HG03097 (cell line): ENCODE data around the gene MARK2.
A peak's percentile ranks its signal among the peaks of the same experiment; 100 is the strongest.

Experiments used
- ATAC-seq: cut with Tn5 transposase; IDR thresholded peaks from one replicate; pipeline ENCODE4 v1.9.1; 2021; ENCODE audit not compliant: unreplicated experiment, low FRiP score

Gene MARK2

DNA sequence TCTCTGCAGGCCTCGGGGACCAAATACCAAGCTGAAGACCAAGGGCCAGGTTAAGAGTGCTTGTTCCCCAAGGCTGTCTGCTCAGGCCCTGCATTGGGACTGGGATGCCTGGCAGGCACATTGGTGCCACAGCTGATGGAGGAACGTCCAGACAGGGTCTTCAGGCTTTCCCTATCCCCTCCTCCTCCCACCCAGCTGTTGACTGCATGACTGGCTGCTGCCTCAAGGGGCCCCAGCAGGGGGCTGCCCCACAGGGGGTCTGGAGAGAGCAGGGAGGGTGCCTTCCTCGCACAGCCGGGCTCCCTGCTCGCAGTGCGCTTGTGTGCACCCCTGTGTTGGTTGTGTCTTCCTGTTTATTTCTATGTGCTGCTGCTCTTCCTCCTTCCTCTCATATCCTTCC is 68.2 kb downstream of the MARK2 start:
- ATAC-seq = no peak

DNA sequence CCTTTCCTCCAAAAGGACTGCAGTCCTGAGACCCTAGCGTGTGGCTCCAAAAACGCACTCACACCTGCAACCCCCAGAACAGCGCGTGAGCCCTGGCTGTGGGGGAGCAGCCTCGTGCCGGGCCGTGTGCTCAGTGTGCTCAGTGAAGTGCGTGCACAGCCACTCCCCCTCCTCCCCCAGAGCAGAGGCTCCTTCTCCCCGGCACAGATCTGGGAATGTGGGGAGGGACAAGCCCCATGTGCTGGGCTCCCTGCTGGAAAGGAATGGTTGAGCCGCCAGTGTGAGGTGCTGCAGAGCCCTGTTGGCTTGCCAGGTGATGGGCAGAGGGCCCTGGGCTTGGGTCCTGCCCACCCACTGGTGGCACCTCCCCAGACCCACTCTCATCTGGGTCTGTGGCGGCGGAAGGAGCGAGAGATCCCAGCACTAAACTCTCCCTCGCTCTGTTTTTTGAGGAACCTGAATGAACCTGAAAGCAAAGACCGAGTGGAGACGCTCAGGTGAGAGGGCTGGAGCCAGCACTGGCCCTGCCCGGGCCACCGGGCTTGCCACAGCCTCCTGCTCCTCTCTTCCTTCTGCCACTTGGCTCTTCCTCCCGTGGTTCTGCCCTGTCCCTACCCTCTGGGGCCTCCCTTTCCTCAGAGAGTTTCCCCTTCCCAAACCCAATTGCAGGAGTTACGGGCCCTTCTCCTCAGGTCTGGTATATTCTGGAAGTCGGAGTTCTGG is 69.1 kb downstream of the MARK2 start:
- no peak for ATAC-seq

DNA sequence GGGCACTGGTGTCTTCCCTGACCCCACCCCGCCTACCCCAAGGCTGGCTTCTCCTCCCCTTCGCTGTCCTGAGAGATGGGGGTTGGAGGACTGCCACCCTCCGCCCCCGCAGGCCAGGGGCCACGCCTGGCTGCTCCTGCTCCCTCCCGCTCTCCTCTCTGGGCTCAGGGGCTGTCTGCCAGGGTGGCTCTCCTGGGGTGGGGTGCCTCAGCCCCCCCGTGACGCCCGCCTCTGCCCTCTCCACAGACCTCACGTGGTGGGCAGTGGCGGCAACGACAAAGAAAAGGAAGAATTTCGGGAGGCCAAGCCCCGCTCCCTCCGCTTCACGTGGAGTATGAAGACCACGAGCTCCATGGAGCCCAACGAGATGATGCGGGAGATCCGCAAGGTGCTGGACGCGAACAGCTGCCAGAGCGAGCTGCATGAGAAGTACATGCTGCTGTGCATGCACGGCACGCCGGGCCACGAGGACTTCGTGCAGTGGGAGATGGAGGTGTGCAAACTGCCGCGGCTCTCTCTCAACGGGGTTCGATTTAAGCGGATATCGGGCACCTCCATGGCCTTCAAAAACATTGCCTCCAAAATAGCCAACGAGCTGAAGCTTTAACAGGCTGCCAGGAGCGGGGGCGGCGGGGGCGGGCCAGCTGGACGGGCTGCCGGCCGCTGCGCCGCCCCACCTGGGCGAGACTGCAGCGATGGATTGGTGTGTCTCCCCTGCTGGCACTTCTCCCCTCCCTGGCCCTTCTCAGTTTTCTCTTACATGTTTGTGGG is 69.9 kb downstream of the MARK2 start:
- ATAC-seq = no peak

DNA sequence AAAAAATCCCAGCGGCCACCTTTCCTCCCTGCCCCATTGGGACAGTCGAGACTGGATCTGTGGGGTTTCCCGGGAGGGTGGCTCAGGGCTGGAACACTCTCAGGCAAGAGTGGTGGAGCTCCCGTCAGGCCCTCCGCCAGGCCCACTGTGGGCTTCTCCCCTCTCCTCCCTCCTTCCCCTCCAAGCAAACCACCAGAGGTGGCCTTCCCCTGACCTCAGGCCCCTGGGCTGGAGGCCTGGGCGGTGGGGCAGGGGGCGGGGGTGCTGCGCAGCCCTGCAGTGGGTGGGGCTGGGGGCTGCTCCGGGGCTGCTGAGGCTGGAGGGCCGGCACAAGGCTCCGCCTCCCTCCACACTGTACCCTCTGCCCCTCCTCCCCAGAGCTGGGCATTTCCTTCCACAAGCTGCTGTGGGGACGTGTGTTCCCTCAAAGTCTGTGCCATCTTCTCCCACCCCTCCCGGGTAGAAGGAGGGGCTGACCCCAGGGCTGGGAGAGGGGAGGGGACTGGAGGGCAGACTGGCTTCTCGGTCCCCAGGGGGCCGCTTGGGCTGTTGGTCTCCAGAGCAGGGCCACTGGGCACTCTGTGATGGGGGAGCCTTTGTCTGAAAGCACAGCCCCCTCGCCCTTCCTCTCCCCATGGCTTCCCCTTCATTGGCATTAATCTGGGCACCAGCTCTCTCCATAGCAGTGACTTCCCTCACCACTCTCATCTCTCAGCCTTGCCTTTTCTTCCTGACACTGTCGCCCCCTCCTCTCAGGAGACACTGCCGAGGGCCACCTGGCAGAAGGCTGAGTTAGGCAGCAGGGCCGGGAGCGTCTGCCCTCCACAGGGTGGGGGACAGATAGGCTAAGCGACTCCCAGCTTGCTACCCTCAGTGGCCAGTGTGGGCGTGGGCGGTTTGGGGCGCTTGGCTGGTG is 70.9 kb downstream of the MARK2 start:
- no peak for ATAC-seq

DNA sequence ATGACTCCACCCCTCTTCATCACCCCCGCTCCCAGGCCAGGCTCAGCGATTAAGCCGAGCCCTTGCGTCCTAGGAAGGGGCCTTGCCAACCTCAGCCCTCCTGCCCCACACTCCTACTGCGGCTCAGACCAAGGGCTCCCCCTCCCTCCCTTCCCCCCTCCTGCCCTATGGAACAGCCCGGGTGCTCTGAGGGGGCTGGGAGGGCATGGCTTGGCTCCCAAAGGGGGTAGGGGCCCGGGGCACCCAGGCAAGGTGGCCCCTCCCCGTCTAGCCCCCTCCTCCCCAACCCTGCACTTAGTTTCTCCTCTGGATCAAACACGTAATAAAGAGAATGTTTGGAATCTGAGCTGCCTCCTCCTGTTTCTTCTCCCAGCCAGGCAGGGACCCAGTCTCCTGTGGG is 71.8 kb downstream of the MARK2 start:
- ATAC-seq = no peak

DNA sequence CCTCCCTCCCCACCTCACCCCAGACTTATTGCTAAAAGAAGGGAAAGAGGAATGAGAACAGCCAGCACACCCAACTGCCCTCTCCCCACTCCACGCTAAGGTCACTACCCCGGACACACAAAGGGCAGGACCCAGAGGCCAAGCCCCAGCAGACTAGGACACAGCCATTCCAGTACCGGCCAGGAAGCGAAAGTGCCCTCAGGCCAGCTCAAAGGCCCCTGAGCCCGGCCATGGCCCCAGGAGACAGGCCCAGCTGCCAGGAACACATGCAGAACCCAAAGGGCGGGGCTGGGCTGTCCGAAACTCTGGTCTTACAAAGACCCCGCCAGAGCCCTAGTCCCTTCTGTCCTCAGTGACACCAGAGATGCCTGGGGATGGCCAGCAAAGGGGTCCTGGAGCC is 72.5 kb downstream of the MARK2 start:
- ATAC-seq = no peak

DNA sequence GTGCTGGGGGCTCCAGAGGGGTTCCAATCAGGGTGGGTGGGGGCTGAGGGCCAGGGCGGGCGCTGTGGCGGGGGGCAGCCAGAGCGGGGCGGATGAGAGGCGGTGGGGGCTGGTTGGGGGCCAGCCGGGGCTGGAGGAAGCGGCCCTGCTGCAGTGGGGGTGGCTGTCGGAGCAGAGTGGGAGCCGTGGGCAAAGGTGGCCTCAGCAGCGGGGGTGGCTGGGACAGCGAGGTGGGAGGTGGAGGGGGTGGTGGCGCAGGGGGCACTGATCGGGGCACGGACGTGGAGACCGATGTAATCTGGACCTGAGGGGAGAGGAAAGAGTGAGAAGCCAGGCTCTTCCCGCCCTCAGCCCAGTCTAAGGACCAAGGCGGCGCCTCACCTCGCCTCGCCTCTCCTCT is 73.0 kb downstream of the MARK2 start:
- ATAC-seq = no peak

DNA sequence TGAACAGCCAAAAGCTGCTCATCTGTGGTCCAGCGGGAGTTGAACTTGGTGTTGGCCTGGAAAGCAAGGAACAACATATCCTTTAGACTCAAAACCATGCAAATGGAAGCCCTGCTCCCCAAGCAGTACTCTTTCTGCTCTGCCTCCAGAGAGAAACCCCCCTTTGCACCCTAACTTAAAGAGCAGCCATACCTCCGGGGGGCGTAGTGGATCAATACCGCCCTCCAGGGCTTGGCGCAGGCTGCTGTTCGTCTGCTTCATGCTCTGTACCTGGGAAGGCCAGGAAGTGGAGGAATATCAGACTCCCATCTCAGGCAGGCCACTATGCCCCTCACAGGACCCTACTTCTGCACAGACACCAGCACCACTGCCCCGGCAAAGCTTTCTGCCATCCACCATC is 73.8 kb downstream of the MARK2 start:
- ATAC-seq = no peak

DNA sequence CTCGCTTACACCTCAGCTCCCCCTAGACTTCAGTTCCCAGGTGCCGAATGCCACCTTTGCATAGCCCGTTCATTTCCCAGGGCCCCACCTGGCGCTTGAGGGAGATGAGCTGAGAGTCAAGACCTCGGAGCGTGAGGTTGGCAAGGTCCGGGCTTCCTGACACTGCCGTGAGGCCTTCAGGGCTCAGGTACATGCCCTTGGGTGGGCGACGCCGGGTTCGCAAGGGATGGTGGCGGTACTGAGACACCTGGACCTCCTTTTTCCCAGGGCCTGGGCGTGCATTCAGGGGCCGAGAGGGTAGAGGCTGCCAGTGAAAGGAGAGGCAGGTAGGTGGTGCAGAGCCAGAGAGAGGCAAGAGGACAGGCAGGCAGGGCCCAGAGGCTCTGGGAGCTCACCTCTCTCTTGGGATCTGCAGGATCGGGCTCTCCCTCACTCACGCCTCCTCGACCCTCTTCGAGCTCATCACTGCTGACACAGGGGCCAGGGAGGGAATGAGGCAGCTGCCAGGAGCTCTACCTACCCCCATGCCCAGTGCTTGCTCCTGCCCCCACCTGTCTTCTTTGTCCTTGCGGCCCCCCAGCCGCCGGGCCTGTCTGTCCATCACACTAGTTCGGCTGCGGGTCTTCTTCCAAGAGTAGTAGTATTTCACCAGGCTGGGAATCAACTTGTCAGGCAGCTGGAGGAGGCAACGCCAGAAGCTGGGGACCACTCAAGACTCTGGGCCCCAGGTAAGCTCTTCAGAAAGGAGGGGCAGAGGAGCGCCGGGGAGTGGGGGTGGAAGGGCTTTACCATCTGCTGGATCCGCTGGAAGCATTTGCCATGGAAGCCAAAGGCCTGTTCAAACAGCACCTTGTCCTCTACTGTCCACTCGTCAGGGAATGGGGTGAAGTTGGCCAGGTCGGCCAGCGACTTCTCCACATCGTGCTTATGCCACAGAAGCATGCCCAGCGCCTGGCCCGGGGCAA is 75.2 kb downstream of the MARK2 start:
- ATAC-seq = no peak

DNA sequence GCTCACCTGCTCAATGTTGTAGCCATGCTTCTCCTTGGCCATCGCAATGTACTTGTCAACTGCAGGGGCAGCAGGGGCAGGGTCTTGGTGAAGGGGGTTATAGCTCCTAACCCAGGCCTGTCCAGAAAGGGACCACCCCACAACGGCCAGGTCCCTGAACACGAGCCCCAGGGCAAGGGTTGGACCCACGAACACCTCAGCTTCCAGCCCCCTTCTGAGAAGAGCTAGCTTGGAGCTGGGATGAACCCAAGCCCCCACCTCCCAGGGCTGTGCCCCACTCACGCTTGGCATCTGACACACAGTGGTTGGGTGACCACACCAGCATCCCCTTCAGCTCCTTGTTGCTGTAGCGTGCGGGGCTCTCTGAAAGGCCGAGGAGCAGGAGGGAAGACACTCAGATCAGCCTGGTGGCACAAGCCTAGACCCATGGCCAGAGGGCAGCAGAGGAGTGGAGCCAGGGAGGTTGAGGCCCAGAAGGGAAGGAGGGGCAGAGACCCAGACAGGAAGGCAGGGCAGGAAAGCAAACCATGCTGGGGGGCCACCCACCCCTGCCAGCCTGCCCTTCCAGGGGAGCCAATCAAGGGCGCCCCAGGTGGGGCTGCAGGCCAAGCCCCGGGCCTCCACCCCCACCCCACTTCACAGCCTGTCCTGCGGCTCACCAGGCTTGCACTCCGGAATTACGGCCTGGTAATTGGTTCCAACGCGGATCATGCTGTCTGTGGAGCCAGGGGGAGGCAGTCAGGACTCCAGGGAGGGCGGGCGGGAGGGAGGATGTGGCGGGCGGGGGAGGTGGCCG is 76.2 kb downstream of the MARK2 start:
- ATAC-seq = no peak

DNA sequence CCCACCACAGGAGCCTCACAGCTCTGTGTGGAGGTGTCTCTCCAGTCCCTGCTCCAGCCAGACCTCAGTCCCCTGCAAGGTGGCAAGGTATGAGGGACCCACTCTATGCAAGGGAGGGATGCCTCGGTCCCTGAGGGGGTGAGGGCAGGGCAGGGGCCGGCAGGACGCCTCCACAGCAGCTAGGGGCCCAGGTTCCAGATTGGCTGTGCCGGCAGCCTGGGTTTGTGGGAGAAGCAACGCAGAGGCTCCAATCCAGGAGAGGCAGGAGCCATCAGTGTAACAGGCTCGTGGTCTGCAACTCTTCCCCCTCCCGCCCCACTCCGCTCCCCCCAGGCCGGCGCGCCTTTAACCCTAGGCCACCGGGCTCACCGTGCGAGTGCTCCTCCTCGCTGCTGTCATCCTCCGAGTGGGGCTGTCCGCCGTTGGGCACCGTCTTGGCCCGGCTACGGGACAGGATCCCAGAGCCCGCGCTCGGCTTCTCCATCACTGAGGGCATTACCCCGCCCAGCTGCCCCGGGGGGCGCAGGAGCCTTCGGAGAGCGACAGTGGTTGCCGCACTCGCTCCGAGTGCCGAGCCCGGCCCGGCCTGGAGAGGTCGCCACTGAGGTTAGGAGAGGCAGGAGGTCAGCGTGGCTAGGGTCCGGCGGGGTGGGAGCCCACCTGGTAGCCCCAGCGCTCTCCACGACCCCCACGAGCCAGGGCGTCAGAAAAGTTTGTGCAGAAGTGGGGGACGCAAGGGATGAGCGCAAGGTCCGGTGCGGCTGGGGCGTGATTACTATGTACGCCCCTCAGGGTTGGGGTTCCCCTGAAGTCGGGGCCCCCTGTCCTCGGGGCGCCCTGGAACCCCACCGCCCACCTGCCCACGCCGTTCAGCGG is 77.3 kb downstream of the MARK2 start:
- peak; percentile 23 for ATAC-seq

DNA sequence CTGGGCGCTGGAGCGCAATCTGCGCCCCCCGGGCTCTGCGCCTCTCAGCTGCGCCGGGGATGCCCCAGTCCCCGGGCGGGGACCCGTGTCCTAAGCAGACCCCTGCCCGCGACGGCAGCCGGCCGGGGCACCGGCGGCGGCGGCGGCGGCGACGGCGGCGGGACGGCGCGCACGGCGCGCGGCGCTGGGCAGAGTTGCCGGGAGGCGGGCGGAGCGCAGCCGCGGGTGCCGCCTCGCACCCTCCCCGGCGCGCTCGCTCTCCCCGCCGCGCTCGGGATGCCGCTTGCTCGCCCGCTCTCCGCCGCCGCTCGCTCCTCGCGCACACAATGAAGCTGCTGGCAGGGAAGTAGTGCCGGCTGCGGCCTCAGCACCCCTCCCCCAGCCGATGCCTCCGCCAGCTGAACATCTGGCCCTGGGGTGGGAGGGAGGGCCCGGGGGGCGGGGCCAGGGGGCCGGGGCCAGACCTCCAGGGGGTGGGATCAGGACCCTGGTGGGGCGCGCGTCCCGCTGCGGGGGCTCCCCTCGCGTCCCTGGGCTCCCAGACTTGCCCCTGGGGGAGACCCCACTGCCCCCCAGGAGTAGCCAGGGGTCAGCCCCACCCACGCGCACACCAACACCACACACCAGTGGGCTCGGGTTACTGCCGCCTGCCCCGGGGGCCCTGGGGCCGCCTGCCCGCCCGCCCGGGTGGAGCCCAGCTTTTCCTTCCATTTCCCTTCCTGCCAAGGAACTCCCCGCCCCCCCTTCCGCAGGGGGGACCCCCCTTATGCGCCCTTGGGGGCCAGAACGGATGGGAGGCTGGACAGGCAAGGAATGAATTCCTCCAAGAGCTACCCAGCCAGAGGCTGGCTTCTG is 78.2 kb downstream of the MARK2 start, which contains the start of gene RCOR2:
Gene RCOR2, minus strand, starts transcription at position 328 of the 855 bp plus-strand sequence. CDS start 708 bp downstream, outside the sequence.
- peak; percentile 48 for ATAC-seq

DNA sequence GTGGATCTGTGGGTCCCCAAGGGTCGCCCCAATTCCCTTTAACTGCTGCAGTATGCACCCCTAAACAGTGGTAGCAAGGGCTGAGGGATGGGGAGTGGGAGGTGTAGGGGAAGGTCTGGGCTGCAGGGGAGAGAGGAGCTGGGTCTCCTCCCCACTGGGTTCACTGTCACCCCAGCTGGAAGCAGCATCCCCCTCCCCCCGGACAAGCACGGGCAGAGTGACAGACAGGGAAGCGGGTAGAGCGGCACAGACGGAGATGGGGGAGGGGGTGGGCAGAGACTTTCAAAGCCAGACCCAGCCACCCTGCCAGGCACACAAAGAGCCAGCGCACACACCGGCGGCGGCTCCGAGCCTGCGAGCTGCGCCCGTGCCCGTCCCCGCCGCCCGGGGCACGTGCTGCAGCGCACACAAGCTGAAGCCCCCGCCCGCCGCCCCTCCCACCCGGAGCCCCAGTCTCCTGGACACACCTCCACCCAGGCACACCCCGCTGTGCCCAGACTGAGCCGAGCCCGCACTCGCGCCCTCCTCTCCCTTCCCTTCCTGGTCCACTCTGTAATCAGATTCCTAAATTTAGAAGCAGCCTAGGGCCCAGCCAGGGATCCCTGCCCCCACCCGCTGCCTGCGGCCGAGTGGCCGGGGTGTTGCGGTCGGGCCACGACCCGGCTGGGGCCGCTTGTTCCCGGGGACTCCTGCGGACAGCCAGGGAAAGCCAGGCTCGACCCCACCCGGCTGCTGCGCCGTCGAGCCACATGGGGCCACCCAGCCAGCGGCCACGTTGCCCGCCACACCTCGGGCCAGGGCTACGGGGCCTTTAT is 79.0 kb downstream of the MARK2 start:
- no peak for ATAC-seq

DNA sequence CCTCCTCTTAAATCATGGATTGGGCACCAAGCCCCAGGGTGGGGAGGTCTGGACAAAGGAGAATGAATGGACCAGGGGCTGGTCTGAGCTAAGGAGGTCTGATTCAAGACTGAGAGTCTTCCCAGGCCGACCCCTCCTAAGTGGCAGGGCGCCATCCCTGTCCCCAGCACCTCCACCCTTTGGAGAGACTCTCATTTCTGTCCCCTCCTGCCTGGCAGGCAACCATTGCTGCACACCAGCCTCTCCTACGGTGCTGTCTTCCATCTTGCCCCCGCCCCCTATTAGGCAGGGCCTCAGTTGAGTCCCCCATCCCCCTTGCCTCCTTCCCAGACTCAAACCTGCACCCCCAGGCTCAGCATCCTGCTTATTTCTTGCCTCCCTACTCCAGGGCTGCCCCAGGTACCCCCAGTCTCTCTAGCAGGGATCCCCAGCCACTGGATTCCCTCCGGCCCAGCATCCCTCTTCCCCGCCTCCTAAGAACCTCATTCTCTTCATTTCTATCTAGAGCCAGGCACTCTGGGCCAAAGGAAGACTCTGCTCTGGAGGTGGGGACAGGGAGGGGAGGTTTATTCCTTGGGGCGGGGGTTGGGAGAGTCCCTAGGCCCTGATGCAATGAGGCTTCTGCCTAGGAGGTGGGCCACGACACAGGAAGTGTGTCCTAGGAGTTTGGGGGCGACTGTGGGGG is 79.7 kb downstream of the MARK2 start:
- ATAC-seq = no peak

DNA sequence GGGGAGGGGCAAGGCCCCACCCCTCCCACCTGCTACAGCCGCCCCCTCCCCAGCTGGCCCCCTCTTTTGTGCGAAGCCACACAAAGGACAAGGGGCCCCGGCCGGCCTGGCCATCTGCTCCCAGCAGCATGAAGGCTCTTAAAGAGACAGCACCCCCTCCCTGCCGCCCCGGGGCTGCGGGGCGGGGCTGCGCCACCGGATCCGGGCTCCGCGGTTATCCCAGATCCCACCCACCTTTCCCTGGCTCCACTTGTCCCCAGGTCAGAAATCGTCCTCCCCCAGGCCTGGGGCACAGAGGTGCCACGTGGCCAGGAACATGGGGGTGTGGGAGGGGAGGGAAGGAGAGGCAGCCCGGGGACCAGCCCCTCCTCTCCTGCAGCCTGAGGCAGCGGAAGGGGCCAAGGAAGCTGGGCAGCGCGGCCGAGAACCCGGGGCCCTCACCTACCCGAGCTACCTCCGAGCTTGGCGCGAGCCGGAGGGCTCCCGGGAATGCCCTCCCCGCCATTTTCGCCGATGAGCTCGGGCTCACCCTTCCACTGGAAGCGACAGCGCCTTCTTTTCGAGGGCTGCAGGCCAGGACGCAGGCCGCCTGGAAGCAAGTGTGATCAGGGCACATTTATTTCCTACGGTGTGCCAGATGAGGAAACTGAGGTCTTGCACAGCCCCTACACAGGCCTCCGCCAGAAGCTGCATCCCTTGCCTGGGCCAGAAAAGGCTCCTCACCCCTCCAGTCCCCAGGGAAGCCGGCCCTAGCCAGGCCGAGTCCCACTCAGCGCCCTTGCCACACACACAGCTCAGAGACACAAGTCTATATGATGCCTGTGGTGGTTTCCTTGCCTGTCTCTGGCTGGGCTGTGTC is 80.6 kb downstream of the MARK2 start:
- ATAC-seq = no peak
